ENCODE data around the gene ADAMTS13.
"Not testable (repeated sequence)": the region's sequence is repeated elsewhere in the genome, so short reads cannot be mapped to it uniquely, and the experiment has no call there.

Gene ADAMTS13

GRCh38 chr9:133424187-133424586, 2.0 kb downstream of the ADAMTS13 start:
- DNase-seq = no peak

- DNase-seq = no peak
Observed at GRCh38 chr9:133425049-133425632, 3.0 kb downstream of the ADAMTS13 start.

GRCh38 chr9:133426011-133426410, 3.8 kb downstream of the ADAMTS13 start:
- no peak for DNase-seq

GRCh38 chr9:133427658-133428348, 5.6 kb downstream of the ADAMTS13 start:
- no peak for DNase-seq

GRCh38 chr9:133428617-133429101, 6.5 kb downstream of the ADAMTS13 start:
- no peak for DNase-seq

- DNase-seq = no peak
Observed at GRCh38 chr9:133429214-133429613, 7.0 kb downstream of the ADAMTS13 start.

GRCh38 chr9:133429641-133430161, 7.5 kb downstream of the ADAMTS13 start:
- no peak for DNase-seq

GRCh38 chr9:133430244-133430643, 8.1 kb downstream of the ADAMTS13 start:
- no peak for DNase-seq

GRCh38 chr9:133433351-133433843, 11.2 kb downstream of the ADAMTS13 start:
- DNase-seq = no peak

- DNase-seq = no peak
Observed at GRCh38 chr9:133436681-133437080, 14.5 kb downstream of the ADAMTS13 start.

- no peak for DNase-seq
Observed at GRCh38 chr9:133437753-133438531, 15.8 kb downstream of the ADAMTS13 start.

GRCh38 chr9:133439337-133439736, 17.2 kb downstream of the ADAMTS13 start:
- no peak for DNase-seq

- no peak for DNase-seq
Observed at GRCh38 chr9:133440874-133441273, 18.7 kb downstream of the ADAMTS13 start.

GRCh38 chr9:133441571-133441970, 19.4 kb downstream of the ADAMTS13 start:
- no peak for DNase-seq

GRCh38 chr9:133443248-133443647, 21.1 kb downstream of the ADAMTS13 start:
- DNase-seq = no peak

GRCh38 chr9:133443982-133444381, 21.8 kb downstream of the ADAMTS13 start:
- DNase-seq = no peak

GRCh38 chr9:133445293-133445969, 23.3 kb downstream of the ADAMTS13 start:
- DNase-seq = no peak

GRCh38 chr9:133448487-133448972, 26.4 kb downstream of the ADAMTS13 start:
- no peak for DNase-seq

GRCh38 chr9:133449760-133450159, 27.6 kb downstream of the ADAMTS13 start:
- no peak for DNase-seq

- not testable (repeated sequence) for DNase-seq
Observed at GRCh38 chr9:133451865-133452264, 29.7 kb downstream of the ADAMTS13 start.

- no peak for DNase-seq
Observed at GRCh38 chr9:133452562-133452961, 30.4 kb downstream of the ADAMTS13 start.

Measured in hypothalamus (tissue), 51 donors.